Measurements from ENCODE around the gene WDR35. TPM values are rescaled to one million over a fixed set of nuclear protein-coding genes. Genes with fewer than 3 reads are reported as not detected.

Gene WDR35
- total and polyA plus RNA-seq, 10 of the 15 experiments (the other 5 are each of a cell fraction or from before 2014, with no cell fraction given) = 3.0 to 9.3 (median 6.3) TPM

GRCh38 chr2:19890104-19890503 lies 99.8 kb downstream of the WDR35 start (continued):
- TF ChIP-seq ZBTB33 (IDR thresholded peaks at IDR 0.05) (no peak), MYB (IDR thresholded peaks at IDR 0.05; ENCODE audit: borderline replicate concordance, low read depth, low read length) (no peak), NFXL1 (IDR thresholded peaks at IDR 0.05; ENCODE audit: borderline replicate concordance) (no peak), SMAD5 (IDR thresholded peaks at IDR 0.05; ENCODE audit: low read depth) (no peak), HDAC2 (IDR thresholded peaks at IDR 0.05) (no peak), ZBTB4 (CRISPR knock-in tag; IDR thresholded peaks at IDR 0.05) (no peak), MEF2A (IDR thresholded peaks at IDR 0.05; ENCODE audit: insufficient read depth, low read depth, low read length) (no peak)
- TF ChIP-seq, protein P1, sequence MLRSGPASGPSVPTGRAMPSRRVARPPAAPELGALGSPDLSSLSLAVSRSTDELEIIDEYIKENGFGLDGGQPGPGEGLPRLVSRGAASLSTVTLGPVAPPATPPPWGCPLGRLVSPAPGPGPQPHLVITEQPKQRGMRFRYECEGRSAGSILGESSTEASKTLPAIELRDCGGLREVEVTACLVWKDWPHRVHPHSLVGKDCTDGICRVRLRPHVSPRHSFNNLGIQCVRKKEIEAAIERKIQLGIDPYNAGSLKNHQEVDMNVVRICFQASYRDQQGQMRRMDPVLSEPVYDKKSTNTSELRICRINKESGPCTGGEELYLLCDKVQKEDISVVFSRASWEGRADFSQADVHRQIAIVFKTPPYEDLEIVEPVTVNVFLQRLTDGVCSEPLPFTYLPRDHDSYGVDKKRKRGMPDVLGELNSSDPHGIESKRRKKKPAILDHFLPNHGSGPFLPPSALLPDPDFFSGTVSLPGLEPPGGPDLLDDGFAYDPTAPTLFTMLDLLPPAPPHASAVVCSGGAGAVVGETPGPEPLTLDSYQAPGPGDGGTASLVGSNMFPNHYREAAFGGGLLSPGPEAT (IDR thresholded peaks at IDR 0.05; ENCODE audit: low read depth) = no peak

All from GM12878 (cell line).